GM12801 (cell line): ENCODE data around the gene ALDH1L1.

Experiments
- TF ChIP-seq, protein P1 (sequence below): IDR thresholded peaks from one replicate; pipeline ENCODE4 v1.5.1; 2011; ENCODE audit warnings: control low read depth; ENCODE audit not compliant: insufficient read length; ENCODE audit errors: extremely low read depth

ALDH1L1 gene

GRCh38 chr3:126170073-126170777 lies 10.2 kb downstream of the ALDH1L1 start:
- TF ChIP-seq, protein P1, sequence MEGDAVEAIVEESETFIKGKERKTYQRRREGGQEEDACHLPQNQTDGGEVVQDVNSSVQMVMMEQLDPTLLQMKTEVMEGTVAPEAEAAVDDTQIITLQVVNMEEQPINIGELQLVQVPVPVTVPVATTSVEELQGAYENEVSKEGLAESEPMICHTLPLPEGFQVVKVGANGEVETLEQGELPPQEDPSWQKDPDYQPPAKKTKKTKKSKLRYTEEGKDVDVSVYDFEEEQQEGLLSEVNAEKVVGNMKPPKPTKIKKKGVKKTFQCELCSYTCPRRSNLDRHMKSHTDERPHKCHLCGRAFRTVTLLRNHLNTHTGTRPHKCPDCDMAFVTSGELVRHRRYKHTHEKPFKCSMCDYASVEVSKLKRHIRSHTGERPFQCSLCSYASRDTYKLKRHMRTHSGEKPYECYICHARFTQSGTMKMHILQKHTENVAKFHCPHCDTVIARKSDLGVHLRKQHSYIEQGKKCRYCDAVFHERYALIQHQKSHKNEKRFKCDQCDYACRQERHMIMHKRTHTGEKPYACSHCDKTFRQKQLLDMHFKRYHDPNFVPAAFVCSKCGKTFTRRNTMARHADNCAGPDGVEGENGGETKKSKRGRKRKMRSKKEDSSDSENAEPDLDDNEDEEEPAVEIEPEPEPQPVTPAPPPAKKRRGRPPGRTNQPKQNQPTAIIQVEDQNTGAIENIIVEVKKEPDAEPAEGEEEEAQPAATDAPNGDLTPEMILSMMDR = no peak

DNA sequence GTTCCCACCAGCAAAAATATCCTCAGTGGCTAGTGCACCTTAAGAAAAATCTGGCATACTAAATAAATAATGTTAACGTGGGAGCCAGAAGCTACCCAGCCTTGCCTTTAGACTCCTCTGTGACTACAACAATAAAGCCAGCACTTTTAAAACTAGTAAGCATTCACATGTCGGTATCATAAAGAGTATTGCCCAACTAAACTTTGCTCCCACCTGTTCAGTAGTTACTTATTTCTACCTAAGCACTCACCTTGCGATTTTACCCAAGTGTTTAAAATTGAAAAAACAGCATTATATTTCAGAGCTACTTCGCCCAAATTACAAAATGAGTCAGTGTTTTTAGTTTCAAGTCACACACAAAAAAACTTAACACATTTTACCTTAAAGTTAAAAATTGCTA lies 12.8 kb downstream of the ALDH1L1 start:
- TF ChIP-seq, protein P1 = no peak

DNA sequence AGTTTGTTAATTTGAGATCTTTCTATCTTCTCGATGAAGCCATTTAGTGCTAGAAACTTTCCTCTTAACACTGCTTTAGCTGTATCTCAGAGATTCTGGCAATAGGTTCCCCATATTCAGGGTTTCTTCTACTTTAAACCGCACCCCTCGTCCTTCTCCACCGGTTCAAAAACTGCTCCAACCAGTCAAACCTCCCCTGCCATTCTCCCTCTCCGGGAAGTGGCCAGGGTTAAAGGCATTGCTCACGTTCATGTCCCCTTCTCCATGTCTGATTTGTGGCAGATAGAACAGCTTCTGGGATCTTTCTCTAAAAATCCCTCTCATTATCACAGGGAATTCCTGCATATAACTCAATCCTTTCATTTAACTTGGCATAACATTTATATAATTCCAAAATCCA lies 14.4 kb downstream of the ALDH1L1 start:
- TF ChIP-seq, protein P1 = no peak

- TF ChIP-seq, protein P1 = no peak
These were observed 19.1 kb downstream of the ALDH1L1 start for GRCh38 chr3:126161309-126161708.

DNA sequence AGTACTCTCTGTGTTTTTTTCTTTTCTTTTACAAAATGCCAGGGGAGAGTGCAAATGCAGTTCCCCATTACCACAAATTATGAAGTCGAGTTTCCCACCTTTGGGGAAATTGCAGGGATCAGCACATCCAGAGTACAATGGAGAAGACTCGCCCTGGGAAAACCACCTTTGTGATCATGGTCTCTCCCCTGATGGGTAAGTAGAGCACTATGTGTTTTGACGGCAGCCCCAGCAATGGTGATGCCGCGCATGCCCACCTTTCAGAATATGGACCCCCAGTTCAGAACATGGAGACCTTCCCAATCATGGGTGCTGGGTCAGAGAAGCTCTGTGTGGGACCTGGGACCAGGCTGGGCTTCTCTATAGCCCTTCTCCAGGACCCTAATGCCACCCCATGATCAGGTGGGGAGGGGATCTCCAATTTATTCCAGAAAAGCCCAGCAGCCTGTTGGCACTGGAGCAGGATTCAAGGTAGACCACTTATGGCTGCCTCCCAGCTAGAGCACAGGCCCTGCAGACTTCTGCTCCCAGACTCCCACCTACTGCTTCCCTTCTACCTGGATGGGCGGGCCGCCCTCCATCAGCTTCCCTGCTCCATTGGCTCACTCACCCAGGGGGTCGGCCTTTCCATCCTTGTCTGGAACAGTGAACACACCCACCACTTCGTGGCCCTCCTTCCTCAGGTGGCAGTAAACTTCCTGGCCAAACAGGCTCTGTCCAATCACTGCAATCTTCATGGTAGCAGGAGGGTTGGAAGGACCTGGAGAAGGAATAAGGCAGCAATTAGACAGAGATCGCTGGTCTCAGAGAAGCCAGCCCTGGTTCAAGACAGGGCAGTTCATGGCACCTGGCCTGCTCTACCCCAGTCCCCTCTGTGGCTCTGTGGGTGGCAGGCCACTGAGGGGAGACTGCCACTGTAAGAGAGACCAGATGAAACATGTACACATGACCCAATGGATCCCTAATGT lies 19.9 kb downstream of the ALDH1L1 start:
- TF ChIP-seq, protein P1 = no peak

DNA sequence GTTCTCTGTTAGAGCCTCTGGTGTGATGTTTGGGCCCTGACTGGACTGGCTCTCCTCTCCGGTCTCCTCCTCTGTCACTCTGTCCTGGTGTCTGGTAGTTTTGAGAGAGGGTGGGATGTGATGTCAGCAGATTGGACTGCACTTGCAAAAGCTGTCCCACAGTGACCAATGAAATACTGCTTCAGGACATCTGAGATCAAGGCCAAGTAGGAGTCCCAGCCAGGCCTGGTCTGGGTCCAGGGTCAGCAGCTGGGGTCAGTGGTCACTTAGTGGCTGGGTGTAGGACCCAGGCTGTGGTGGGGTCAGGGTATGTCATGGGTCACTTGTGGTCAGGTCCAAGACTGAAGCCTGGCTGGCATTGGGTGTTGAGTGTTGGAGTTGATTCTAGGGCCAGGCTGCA lies 20.9 kb downstream of the ALDH1L1 start:
- TF ChIP-seq, protein P1 = no peak

DNA sequence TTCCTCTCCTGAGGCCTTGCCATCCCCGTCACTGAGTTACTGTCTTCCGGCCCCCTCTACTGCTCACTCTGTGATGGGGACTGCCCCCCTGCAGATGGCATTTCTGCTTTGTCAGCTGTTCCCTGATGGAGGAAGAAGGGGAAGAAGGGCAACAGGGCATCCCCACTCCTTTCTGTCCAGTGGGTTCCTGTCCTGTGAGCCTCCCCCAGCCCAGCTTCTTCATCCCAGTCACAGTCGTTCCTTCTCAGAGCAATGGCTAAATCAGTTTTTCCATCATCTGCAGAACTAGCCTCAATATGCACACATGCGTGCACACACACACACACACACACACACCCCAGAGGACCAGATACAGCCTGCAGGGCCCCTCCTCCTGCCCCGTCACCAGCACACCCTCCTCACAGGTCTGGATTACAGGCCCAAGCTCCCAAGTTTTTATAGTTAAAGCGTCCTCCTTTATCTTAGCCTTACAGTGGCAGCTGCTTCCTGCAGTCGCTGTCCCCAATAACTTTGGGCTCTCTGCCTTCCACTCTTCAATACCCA lies 21.4 kb downstream of the ALDH1L1 start:
- TF ChIP-seq, protein P1 = no peak
